ENCODE data around the gene UBE3A. TPM values are rescaled to one million over a fixed set of nuclear protein-coding genes. Genes with fewer than 3 reads are reported as not detected.

UBE3A gene
- total RNA-seq, 1 donor from 2014 or later = 102 TPM

GRCh38 chr15:25445412-25445811 is 6.6 kb upstream of the UBE3A start:
- Mint-ChIP-seq H3K9me3 (ENCODE audit: unreplicated experiment) (peaks cover 1% of the 10 kb centered on the region), H3K4me3 (ENCODE audit: unreplicated experiment) (no peak overlapping the region), H3K27ac (ENCODE audit: unreplicated experiment) (no peak overlapping the region), H3K4me1 (ENCODE audit: low read depth, unreplicated experiment) (no peaks in the 10 kb centered on the region), H3K27me3 (ENCODE audit: low read depth, unreplicated experiment) (no peaks in the 10 kb centered on the region), H3K36me3 (ENCODE audit: low read depth, unreplicated experiment) (peaks cover 2% of the 10 kb centered on the region)
- H2AFZ ChIP-seq (ENCODE audit: low read depth, low read length) = no peak overlapping the region
- H3K9ac ChIP-seq (ENCODE audit: low read length) = no peak overlapping the region
- no peaks in the 10 kb centered on the region for H3K79me2 ChIP-seq (ENCODE audit: insufficient read depth, low read length)
- DNase-seq (ENCODE audit: low read depth) (no peak), FAIRE-seq (no peak)
- H3K4me1 ChIP-seq (ENCODE audit: insufficient read depth, low read length) = no peaks in the 10 kb centered on the region
- no peaks in the 10 kb centered on the region for H3K36me3 ChIP-seq (ENCODE audit: insufficient read depth, low read length)
- H3K27me3 ChIP-seq (ENCODE audit: insufficient read depth, low read length) = no peaks in the 10 kb centered on the region
- no peak overlapping the region for H3K4me2 ChIP-seq (ENCODE audit: low read length)
- H3K27ac ChIP-seq (ENCODE audit: low read depth, low read length) = no peak overlapping the region
- no peaks in the 10 kb centered on the region for H4K20me1 ChIP-seq (ENCODE audit: insufficient read depth, low read length)
- no peaks in the 10 kb centered on the region for H3K9me3 ChIP-seq (ENCODE audit: insufficient read depth, low read depth, low read length)
- H3K4me3 ChIP-seq (ENCODE audit: insufficient read depth, low read depth, low read length) = no peak overlapping the region
- TF ChIP-seq CTCF (IDR thresholded peaks at IDR 0.05; ENCODE audit: insufficient read depth, low read depth, low read length) = no peak
- TF ChIP-seq EZH2 (IDR thresholded peaks at IDR 0.05; ENCODE audit: insufficient read depth, low read length) = no peak

- no peak overlapping the region for H3K4me3 Mint-ChIP-seq (ENCODE audit: unreplicated experiment)
- H3K27me3 Mint-ChIP-seq (ENCODE audit: low read depth, unreplicated experiment) = no peaks in the 10 kb centered on the region
- Histone ChIP-seq H3K79me2 (ENCODE audit: insufficient read depth, low read length) (peaks cover 33% of the 10 kb centered on the region), H3K27ac (ENCODE audit: low read depth, low read length) (no peak overlapping the region), H3K4me1 (ENCODE audit: insufficient read depth, low read length) (peaks cover 4% of the 10 kb centered on the region), H3K36me3 (ENCODE audit: insufficient read depth, low read length) (no peaks in the 10 kb centered on the region), H3K27me3 (ENCODE audit: insufficient read depth, low read length) (no peaks in the 10 kb centered on the region), H3K9ac (ENCODE audit: low read length) (no peak overlapping the region), H3K9me3 (ENCODE audit: insufficient read depth, low read depth, low read length) (no peaks in the 10 kb centered on the region), H4K20me1 (ENCODE audit: insufficient read depth, low read length) (peaks cover 20% of the 10 kb centered on the region), H3K4me3 (ENCODE audit: insufficient read depth, low read depth, low read length) (no peak overlapping the region), H2AFZ (ENCODE audit: low read depth, low read length) (no peak overlapping the region), H3K4me2 (ENCODE audit: low read length) (no peak overlapping the region)
- DNase-seq (ENCODE audit: low read depth) (no peak), FAIRE-seq (peak; percentile 59)
- no peak overlapping the region for H3K27ac Mint-ChIP-seq (ENCODE audit: unreplicated experiment)
- no peaks in the 10 kb centered on the region for H3K9me3 Mint-ChIP-seq (ENCODE audit: unreplicated experiment)
- H3K4me1 Mint-ChIP-seq (ENCODE audit: low read depth, unreplicated experiment) = peaks cover 4% of the 10 kb centered on the region
- no peak for TF ChIP-seq EZH2 (IDR thresholded peaks at IDR 0.05; ENCODE audit: insufficient read depth, low read length)
- TF ChIP-seq CTCF (IDR thresholded peaks at IDR 0.05; ENCODE audit: insufficient read depth, low read depth, low read length) = no peak
- no peaks in the 10 kb centered on the region for H3K36me3 Mint-ChIP-seq (ENCODE audit: low read depth, unreplicated experiment)
These were observed 2.3 kb upstream of the UBE3A start for GRCh38 chr15:25441111-25441510.

GRCh38 chr15:25439369-25439836 is 579 bp upstream of the UBE3A start:
- H3K4me3 ChIP-seq (ENCODE audit: insufficient read depth, low read depth, low read length) = peak overlapping the region; percentile 74
- H2AFZ ChIP-seq (ENCODE audit: low read depth, low read length) = peak overlapping the region; percentile 95
- H3K4me1 ChIP-seq (ENCODE audit: insufficient read depth, low read length) = peaks cover 7% of the 10 kb centered on the region
- peak; percentile 20 for DNase-seq (ENCODE audit: low read depth)
- peaks cover 50% of the 10 kb centered on the region for H3K79me2 ChIP-seq (ENCODE audit: insufficient read depth, low read length)
- peak overlapping the region; percentile 90 for H3K4me3 Mint-ChIP-seq (ENCODE audit: unreplicated experiment)
- H3K9me3 ChIP-seq (ENCODE audit: insufficient read depth, low read depth, low read length) = no peaks in the 10 kb centered on the region
- no peaks in the 10 kb centered on the region for H3K27me3 ChIP-seq (ENCODE audit: insufficient read depth, low read length)
- H3K4me2 ChIP-seq (ENCODE audit: low read length) = peak overlapping the region; percentile 97
- H3K27me3 Mint-ChIP-seq (ENCODE audit: low read depth, unreplicated experiment) = no peaks in the 10 kb centered on the region
- FAIRE-seq = no peak
- H3K4me1 Mint-ChIP-seq (ENCODE audit: low read depth, unreplicated experiment) = peaks cover 9% of the 10 kb centered on the region
- peak overlapping the region; percentile 98 for H3K9ac ChIP-seq (ENCODE audit: low read length)
- H4K20me1 ChIP-seq (ENCODE audit: insufficient read depth, low read length) = peaks cover 38% of the 10 kb centered on the region
- no peaks in the 10 kb centered on the region for H3K36me3 ChIP-seq (ENCODE audit: insufficient read depth, low read length)
- H3K9me3 Mint-ChIP-seq (ENCODE audit: unreplicated experiment) = no peaks in the 10 kb centered on the region
- peak overlapping the region; percentile 97 for H3K27ac ChIP-seq (ENCODE audit: low read depth, low read length)
- H3K36me3 Mint-ChIP-seq (ENCODE audit: low read depth, unreplicated experiment) = no peaks in the 10 kb centered on the region
- peak overlapping the region; percentile 91 for H3K27ac Mint-ChIP-seq (ENCODE audit: unreplicated experiment)
- TF ChIP-seq EZH2 (IDR thresholded peaks at IDR 0.05; ENCODE audit: insufficient read depth, low read length) = no peak
- no peak for TF ChIP-seq CTCF (IDR thresholded peaks at IDR 0.05; ENCODE audit: insufficient read depth, low read depth, low read length)

All from astrocyte (in vitro differentiated cells and primary cell).